Adrenal gland (tissue), 12 donors: Measurements from ENCODE around the gene MCMBP. TPM values are rescaled to one million over a fixed set of nuclear protein-coding genes. Genes with fewer than 3 reads are reported as not detected.

Source experiments
- DNase-seq, 7 donors: peaks; one replicate each; pipeline ENCODE4 v3.0.0-alpha.2; 2019 to 2020
- H3K27ac ChIP-seq, 5 donors: fragments of 200-600 bp; sonication (generic) in 4 of 5; 1 replicate in 3 of 5; 2 replicates in 2 of 5; pipeline versions ENCODE4 v1.5.1 to v1.8.0; 2016 to 2020; ENCODE audit warnings: mild to moderate bottlenecking in 1 of 5
- H3K27me3 ChIP-seq: fragments of 200-600 bp; 2 replicates; pipeline ENCODE4 v1.8.0; 2021
- H3K36me3 ChIP-seq, 2 donors: fragments of 200-600 bp; replicated peaks in 1 of 2; 1 replicate in 1 of 2; 2 replicates in 1 of 2; pipeline versions ENCODE4 v1.5.1 to v1.8.0; 2018 to 2022
- H3K4me1 ChIP-seq, 2 donors: fragments of 200-600 bp; replicated peaks in 1 of 2; 1 replicate in 1 of 2; 2 replicates in 1 of 2; pipeline versions ENCODE4 v1.5.1 to v1.8.0; 2018 to 2021
- H3K4me3 ChIP-seq, 4 donors: fragments of 200-600 bp; sonication (generic) in 3 of 4; one replicate each; pipeline ENCODE4 v1.5.1; 2016 to 2018
- H3K9me3 ChIP-seq, 3 donors: fragments of 200-600 bp; sonication (generic) in 1 of 3; replicated peaks in 1 of 3; 1 replicate in 2 of 3; 2 replicates in 1 of 3; pipeline versions ENCODE4 v1.5.1 to v1.8.0; 2016 to 2021
- POLR2A ChIP-seq, 2 donors: fragments of 450-650 bp; IDR thresholded peaks; one replicate each; pipeline ENCODE4 v1.6.1; 2017; ENCODE audit warnings: antibody characterized with exemption in 2 of 2, mild to moderate bottlenecking in 2 of 2, moderate library complexity in 1 of 2
- WGBS, 4 donors: extraction: QIAGEN DNeasy Blood & Tissue Kit in 2 of 4; methylation state at CpG; one replicate each; pipeline versions ENCODE4 v1.1.5 to v1.1.7; 2013 to 2017; 5-methylcytosine and 5-hydroxymethylcytosine counted together
- intact Hi-C, 2 donors: fragments of 100-400 bp; cut with DNase I; formaldehyde crosslinking; loops; one replicate each; pipeline versions ENCODE4 v1.14.1 to v1.15.0; 2022 to 2023
- polyA plus RNA-seq, 3 donors: library from polyadenylated mRNA; stranded (reverse); fragments of 200-250 nt in 2 of 3; fragments of 350-450 nt in 1 of 3; fragmentation: Illumina TruSeq in 1 of 3; extraction: RNeasy Lipid Tissue Mini Kit (QIAGEN cat#74804) in 1 of 3; gene quantifications; one replicate each; pipeline ENCODE4 v1.2.3, GENCODE V29; 2013 to 2014
- total RNA-seq, 9 donors: library from RNA; depleted of rRNA in 4 of 9; stranded (reverse); fragments of >200 nt in 4 of 9; fragments of 120-200 nt in 1 of 9; fragmentation: NEBNext Ultra II Directional in 1 of 9; extraction: Animal tissue kit (Norgen Biotek cat#: 25700) in 1 of 9; gene quantifications; one replicate each; pipeline versions ENCODE4 v1.1.0 to v1.2.4, GENCODE V29; 2013 to 2023
- TF ChIP-seq, protein P1 (sequence below), 6 experiments: fragments of 450-650 bp in 4 of 6; fragments of 200-600 bp in 2 of 6; sonication (generic) in 1 of 6; IDR thresholded peaks; 1 replicate in 5 of 6; 2 replicates in 1 of 6; pipeline versions ENCODE4 v1.5.1 to v1.8.0; 2016 to 2021; ENCODE audit warnings: antibody characterized with exemption in 6 of 6, mild to moderate bottlenecking in 2 of 6, moderate library complexity in 1 of 6
- donor health status: healthy with polysubstance abuse.
- donor health status: Bipolar disorder and iron deficiency.
- donor health status: DM: yes; HTN: yes; CAD: no.
- donor health status: DM: no; HTN: no; CAD: no.
- donor health status: DM: no; HTN: no; CAD: no.
- donor health status: DM: yes; HTN: yes; CAD: no.

MCMBP gene
- total and polyA plus RNA-seq, 12 donors: 11.1 to 44.3 (median 34.4) TPM

DNA sequence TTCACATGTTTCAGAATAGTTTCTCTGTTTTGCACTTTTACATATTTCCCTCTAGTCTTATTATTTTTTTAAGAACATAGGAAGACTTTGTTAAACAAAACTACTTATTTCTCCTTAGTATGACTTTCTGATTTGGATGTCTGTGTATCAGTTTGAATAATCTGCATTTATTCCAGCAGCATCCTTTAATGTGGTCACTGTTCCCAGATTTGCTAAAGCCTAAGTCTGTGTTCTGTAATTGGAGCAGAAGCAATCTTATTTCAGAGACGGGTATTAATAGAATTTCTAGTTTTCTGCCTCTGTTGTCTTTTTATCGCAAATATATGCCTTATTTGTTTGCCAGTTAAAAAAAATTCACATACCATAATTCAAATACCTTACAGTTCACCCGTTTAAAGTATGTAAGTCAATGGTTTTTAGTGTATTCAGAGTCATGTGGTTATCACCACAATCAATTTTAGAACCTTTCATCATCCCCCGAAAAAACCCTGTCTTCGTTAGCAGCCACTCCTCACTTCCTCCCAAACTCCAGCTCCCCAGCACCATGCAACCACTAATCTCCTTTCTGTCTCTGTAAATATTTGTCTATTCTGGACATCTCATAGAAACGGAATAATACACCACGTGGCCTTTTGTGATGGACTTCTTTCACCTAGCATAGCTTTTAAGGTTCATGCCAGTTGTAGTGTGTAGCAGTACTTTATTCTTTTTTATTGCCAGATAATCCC, 88.1 kb downstream of the MCMBP start:
- Histone ChIP-seq H3K4me1 (no peaks in the 10 kb centered on the region), H3K36me3 (no peaks in the 10 kb centered on the region), H3K27ac (no peak overlapping the region), H3K9me3 (no peaks in the 10 kb centered on the region), H3K4me3 (no peak overlapping the region), H3K27me3 (no peaks in the 10 kb centered on the region)
- intact Hi-C loops: no loop called here
- WGBS, 4 donors: 71 to 76% (median 73%) methylated on average over 7 of the region's 7 CpGs
- no peak for DNase-seq
- no peak for TF ChIP-seq POLR2A (IDR thresholded peaks at IDR 0.05)
- TF ChIP-seq, protein P1, sequence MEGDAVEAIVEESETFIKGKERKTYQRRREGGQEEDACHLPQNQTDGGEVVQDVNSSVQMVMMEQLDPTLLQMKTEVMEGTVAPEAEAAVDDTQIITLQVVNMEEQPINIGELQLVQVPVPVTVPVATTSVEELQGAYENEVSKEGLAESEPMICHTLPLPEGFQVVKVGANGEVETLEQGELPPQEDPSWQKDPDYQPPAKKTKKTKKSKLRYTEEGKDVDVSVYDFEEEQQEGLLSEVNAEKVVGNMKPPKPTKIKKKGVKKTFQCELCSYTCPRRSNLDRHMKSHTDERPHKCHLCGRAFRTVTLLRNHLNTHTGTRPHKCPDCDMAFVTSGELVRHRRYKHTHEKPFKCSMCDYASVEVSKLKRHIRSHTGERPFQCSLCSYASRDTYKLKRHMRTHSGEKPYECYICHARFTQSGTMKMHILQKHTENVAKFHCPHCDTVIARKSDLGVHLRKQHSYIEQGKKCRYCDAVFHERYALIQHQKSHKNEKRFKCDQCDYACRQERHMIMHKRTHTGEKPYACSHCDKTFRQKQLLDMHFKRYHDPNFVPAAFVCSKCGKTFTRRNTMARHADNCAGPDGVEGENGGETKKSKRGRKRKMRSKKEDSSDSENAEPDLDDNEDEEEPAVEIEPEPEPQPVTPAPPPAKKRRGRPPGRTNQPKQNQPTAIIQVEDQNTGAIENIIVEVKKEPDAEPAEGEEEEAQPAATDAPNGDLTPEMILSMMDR (IDR thresholded peaks at IDR 0.05): no peak

GRCh38 chr10:119783665-119784027, 89.0 kb downstream of the MCMBP start:
- TF ChIP-seq POLR2A (IDR thresholded peaks at IDR 0.05): no peak
- TF ChIP-seq, protein P1 (IDR thresholded peaks at IDR 0.05): no peak
- WGBS, 4 donors: 77 to 83% (median 82%) methylated on average over 7 of the region's 7 CpGs

DNA sequence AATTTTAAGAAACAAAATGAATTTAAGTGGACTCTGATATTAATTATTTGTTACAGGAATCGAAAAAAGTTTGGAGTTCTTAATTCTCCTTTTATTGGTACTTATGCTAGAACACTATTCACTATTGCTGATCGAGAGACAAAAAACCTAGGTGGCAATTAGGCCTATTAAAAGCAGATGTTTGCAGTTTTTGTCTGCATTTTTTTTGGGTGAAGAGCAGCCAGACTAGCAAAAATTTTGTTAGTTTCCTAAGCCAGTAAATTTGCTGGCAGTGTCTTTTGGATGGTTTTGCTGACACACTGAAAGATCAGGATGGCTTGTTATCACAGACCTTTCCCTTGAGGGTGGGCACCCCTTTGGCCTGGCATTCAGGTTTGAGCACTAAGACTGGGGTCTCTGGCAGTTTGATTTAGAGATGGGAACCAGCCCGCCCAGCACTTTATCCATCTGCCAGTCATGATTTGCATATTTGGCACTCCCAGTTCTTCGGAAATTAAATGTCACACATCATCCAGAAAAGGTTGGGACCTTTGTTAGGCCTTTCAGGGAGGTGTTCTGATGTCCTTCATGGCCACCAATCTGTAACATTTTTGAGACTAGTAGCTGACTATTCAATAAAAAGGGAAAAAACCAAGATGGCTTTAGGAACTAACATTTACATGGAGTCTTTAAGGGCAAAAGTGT, 89.5 kb downstream of the MCMBP start:
- TF ChIP-seq, protein P1 (IDR thresholded peaks at IDR 0.05): no peak
- TF ChIP-seq POLR2A (IDR thresholded peaks at IDR 0.05): no peak
- no peaks in the 10 kb centered on the region for H3K36me3 ChIP-seq
- no peaks in the 10 kb centered on the region for H3K27me3 ChIP-seq
- 86 to 95% (median 87%) methylated on average over 4 of the region's 4 CpGs for WGBS, 4 donors
- intact Hi-C loops: no loop called here
- no peaks in the 10 kb centered on the region for H3K9me3 ChIP-seq
- no peaks in the 10 kb centered on the region for H3K4me1 ChIP-seq
- H3K27ac ChIP-seq: no peak overlapping the region
- no peak overlapping the region for H3K4me3 ChIP-seq
- DNase-seq: no peak

More at GRCh38 chr10:119783665-119784027, 89.0 kb downstream of the MCMBP start:
- Histone ChIP-seq H3K36me3 (no peaks in the 10 kb centered on the region), H3K27me3 (no peaks in the 10 kb centered on the region), H3K4me1 (no peaks in the 10 kb centered on the region), H3K27ac (no peak overlapping the region), H3K4me3 (no peak overlapping the region), H3K9me3 (no peaks in the 10 kb centered on the region)
- intact Hi-C loops: no loop called here
- no peak for DNase-seq

DNA sequence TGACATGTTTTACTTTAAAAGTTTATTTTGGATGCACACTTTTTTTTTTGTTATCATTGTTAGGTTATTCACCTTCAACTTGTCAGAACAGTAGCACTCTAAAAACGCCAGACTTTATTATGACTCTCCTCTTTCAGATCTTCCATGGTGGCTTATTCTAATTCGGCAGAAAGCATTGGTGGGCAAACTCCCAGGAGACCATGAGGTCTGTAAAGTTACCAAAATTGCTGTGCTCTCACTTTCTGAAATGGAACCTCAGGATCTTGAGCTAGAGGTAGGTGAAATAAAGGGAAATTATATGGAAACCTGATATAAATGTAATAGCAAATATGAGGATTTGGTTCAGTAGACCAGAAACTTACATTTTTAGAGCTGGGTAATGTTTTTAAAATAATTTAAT, 91.1 kb downstream of the MCMBP start:
- no peak for DNase-seq
- intact Hi-C loops: no loop called here
- TF ChIP-seq POLR2A (IDR thresholded peaks at IDR 0.05): no peak
- TF ChIP-seq, protein P1 (IDR thresholded peaks at IDR 0.05): no peak
- no peaks in the 10 kb centered on the region for H3K27me3 ChIP-seq
- no peaks in the 10 kb centered on the region for H3K36me3 ChIP-seq
- no peaks in the 10 kb centered on the region for H3K9me3 ChIP-seq
- H3K27ac ChIP-seq: no peak overlapping the region
- WGBS, 4 donors: 78 to 88% (median 86%) methylated on average over 2 of the region's 2 CpGs
- no peaks in the 10 kb centered on the region for H3K4me1 ChIP-seq
- H3K4me3 ChIP-seq: no peak overlapping the region
